GM12891 (cell line): ENCODE results near the gene CST3.

Experiments
- DNase-seq: peaks from one replicate; pipeline ENCODE4 v3.0.0; 2011; ENCODE audit warnings: low spot score; ENCODE audit not compliant: insufficient read length
- FAIRE-seq: peaks from 2 replicates; lab custom pipeline; 2011; peaks lifted over from hg19 to GRCh38; lab: Jason Lieb, UNC
- PAX5 ChIP-seq: IDR thresholded peaks from 2 replicates; pipeline ENCODE4 v1.6.1; 2011; ENCODE audit warnings: low read length, moderate library complexity, mild to moderate bottlenecking; ENCODE audit not compliant: insufficient read depth, severe bottlenecking
- POLR2A ChIP-seq: IDR thresholded peaks from 2 replicates; pipeline ENCODE4 v1.6.1; 2011; ENCODE audit warnings: low read depth, low read length, control low read depth
- POLR2AphosphoS5 ChIP-seq: IDR thresholded peaks from 2 replicates; pipeline ENCODE4 v1.6.1; 2011; ENCODE audit warnings: low read depth, low read length, control low read depth
- POU2F2 ChIP-seq: IDR thresholded peaks from 2 replicates; pipeline ENCODE4 v1.6.1; 2011; ENCODE audit warnings: low read depth, mild to moderate bottlenecking, control low read depth, low read length, moderate library complexity
- SPI1 ChIP-seq: IDR thresholded peaks from 2 replicates; pipeline ENCODE4 v1.6.1; 2011; ENCODE audit warnings: low read depth, low read length, control low read depth
- TAF1 ChIP-seq: IDR thresholded peaks from 2 replicates; pipeline ENCODE4 v1.6.1; 2011; ENCODE audit warnings: low read depth, low read length, control low read depth

The CST3 gene

DNA sequence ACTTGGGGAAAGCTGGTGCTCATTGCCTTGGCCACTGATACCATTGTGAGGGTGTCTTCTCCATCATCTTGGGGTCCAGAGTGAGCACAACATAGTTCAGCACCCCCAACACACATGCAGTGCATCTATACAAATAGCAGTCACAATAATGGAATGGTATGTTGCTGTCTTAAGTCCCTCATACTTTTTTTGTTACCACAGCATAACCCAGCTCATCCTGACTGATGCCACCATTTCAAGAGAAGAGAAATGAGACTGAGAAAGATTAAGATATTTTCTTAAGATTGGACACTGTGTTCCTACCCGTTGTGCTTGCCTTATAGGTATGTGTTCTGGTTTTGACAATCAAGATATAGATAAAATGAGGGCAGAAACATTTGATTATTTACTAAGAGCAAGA is 35.5 kb upstream of the CST3 start:
- DNase-seq (no peak), FAIRE-seq (no peak)
- TF ChIP-seq POU2F2 (no peak), POLR2AphosphoS5 (no peak), PAX5 (no peak), SPI1 (no peak), POLR2A (no peak), TAF1 (no peak)

GRCh38 chr20:23672158-23672557 is 34.4 kb upstream of the CST3 start:
- FAIRE-seq (no peak), DNase-seq (no peak)
- TF ChIP-seq PAX5 (no peak), POLR2A (no peak), TAF1 (no peak), SPI1 (no peak), POLR2AphosphoS5 (no peak), POU2F2 (no peak)

DNA sequence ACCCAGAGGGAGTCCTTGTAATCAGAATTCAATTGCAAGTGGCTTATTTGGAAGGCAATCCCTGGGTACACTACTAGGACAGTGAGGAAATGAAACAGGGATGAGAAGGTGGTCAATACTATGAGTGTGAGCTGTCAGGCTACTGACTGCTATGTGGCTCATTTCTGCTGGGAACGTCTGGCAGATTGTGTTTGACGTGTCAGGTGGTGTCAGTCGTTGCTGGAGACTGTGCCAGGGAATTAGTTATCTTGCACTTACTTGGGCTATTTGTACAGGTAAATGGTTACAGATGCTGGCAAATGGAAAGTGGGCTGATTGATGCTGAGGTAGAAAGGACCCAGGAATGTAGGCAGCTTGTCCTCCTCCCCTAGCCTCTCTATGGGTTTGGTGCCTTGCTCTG is 33.7 kb upstream of the CST3 start:
- DNase-seq (no peak), FAIRE-seq (no peak)
- TF ChIP-seq POU2F2 (no peak), POLR2AphosphoS5 (no peak), POLR2A (no peak), TAF1 (no peak), PAX5 (no peak), SPI1 (no peak)

- no peak for FAIRE-seq
Observed at GRCh38 chr20:23670361-23670760, 32.6 kb upstream of the CST3 start.

DNA sequence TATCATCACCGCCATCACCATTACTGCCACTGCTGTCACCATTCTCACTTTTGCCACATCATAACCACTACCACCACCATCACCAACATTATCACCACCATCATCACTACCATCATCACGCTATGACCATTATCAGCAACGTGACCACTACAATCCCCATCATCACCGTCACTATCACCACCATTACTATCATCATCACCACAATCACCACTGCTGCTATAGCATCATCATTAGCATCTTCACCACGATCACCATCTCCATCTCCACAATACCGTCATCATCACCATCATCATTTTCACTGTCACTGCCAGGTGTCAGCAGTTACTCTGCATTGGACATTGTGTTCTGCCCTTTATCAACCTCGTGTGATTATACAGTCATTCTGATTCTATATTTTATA is 32.1 kb upstream of the CST3 start:
- FAIRE-seq (no peak), DNase-seq (no peak)
- TF ChIP-seq SPI1 (no peak), PAX5 (no peak), POU2F2 (no peak), TAF1 (no peak), POLR2AphosphoS5 (no peak), POLR2A (no peak)

More at GRCh38 chr20:23670361-23670760, 32.6 kb upstream of the CST3 start:
- TF ChIP-seq TAF1 (no peak), SPI1 (no peak), POLR2AphosphoS5 (no peak), PAX5 (no peak), POU2F2 (no peak), POLR2A (no peak)
- DNase-seq = no peak

- DNase-seq (no peak), FAIRE-seq (no peak)
- TF ChIP-seq POU2F2 (no peak), POLR2AphosphoS5 (no peak), POLR2A (no peak), TAF1 (no peak), SPI1 (no peak), PAX5 (no peak)
Observed at GRCh38 chr20:23669327-23669726, 31.6 kb upstream of the CST3 start.

GRCh38 chr20:23668477-23668951 is 30.8 kb upstream of the CST3 start:
- FAIRE-seq (no peak), DNase-seq (peak; percentile 35)
- no peak for TF ChIP-seq POU2F2
- TF ChIP-seq TAF1 = no peak
- no peak for TF ChIP-seq PAX5
- no peak for TF ChIP-seq POLR2AphosphoS5
- TF ChIP-seq SPI1 = no peak
- TF ChIP-seq POLR2A = no peak

- DNase-seq (no peak), FAIRE-seq (no peak)
- TF ChIP-seq PAX5 (no peak), TAF1 (no peak), POLR2AphosphoS5 (no peak), SPI1 (no peak), POU2F2 (no peak), POLR2A (no peak)
Observed at GRCh38 chr20:23667666-23668065, 29.9 kb upstream of the CST3 start.

GRCh38 chr20:23666698-23667097 is 28.9 kb upstream of the CST3 start:
- no peak for TF ChIP-seq SPI1
- TF ChIP-seq POLR2AphosphoS5 = no peak
- TF ChIP-seq POLR2A = no peak
- no peak for TF ChIP-seq TAF1
- TF ChIP-seq PAX5 = no peak
- TF ChIP-seq POU2F2 = no peak
- no peak for DNase-seq
- FAIRE-seq = no peak

GRCh38 chr20:23666189-23666588 is 28.4 kb upstream of the CST3 start:
- no peak for FAIRE-seq
- TF ChIP-seq TAF1 = no peak
- no peak for TF ChIP-seq SPI1
- DNase-seq = no peak
